ENCODE measurements around the gene KLHDC8B. TPM values are rescaled to one million over a fixed set of nuclear protein-coding genes. Genes with fewer than 3 reads are reported as not detected.

The KLHDC8B gene
- polyA plus RNA-seq, 1 experiment, result 21.2 TPM

DNA sequence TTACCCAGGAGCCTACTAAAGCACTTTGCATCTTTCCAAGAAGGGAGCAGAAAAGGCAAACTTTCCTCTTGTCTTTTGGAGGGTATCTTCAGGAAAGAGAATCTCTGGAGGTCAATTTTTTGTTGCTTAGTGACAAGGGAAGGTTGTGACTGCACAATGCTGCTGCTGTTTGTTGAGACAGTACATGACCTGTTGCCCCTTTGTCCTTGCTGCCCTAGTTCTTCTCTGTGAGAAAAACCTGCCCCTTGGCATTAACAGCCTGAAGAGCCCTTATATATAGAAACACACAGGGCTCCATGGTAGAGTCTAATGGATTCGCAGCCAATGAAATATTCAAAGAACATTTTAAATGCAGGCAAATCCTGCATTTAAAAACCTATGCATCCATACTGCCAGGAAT lies 20.3 kb downstream of the KLHDC8B start:
- H3K27me3 ChIP-seq (ENCODE audit: control insufficient read depth, insufficient read depth, low read length), result peaks cover 3% of the 10 kb centered on the region
- POLR2A ChIA-PET, result no interaction called here
- TF ChIP-seq, protein P1, sequence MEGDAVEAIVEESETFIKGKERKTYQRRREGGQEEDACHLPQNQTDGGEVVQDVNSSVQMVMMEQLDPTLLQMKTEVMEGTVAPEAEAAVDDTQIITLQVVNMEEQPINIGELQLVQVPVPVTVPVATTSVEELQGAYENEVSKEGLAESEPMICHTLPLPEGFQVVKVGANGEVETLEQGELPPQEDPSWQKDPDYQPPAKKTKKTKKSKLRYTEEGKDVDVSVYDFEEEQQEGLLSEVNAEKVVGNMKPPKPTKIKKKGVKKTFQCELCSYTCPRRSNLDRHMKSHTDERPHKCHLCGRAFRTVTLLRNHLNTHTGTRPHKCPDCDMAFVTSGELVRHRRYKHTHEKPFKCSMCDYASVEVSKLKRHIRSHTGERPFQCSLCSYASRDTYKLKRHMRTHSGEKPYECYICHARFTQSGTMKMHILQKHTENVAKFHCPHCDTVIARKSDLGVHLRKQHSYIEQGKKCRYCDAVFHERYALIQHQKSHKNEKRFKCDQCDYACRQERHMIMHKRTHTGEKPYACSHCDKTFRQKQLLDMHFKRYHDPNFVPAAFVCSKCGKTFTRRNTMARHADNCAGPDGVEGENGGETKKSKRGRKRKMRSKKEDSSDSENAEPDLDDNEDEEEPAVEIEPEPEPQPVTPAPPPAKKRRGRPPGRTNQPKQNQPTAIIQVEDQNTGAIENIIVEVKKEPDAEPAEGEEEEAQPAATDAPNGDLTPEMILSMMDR (IDR thresholded peaks at IDR 0.05; ENCODE audit: low read depth, low read length), result no peak
- H3K4me3 ChIP-seq (ENCODE audit: low read depth, low read length), result no peak overlapping the region
- no peaks in the 10 kb centered on the region for H3K9me3 ChIP-seq (ENCODE audit: control insufficient read depth, insufficient read depth, low read length)
- H3K27ac ChIP-seq (ENCODE audit: low read depth, low read length), result no peak overlapping the region
- DNase-seq (ENCODE audit: low read depth, low spot score), result no peak
- CTCF ChIA-PET, result no interaction called here

DNA sequence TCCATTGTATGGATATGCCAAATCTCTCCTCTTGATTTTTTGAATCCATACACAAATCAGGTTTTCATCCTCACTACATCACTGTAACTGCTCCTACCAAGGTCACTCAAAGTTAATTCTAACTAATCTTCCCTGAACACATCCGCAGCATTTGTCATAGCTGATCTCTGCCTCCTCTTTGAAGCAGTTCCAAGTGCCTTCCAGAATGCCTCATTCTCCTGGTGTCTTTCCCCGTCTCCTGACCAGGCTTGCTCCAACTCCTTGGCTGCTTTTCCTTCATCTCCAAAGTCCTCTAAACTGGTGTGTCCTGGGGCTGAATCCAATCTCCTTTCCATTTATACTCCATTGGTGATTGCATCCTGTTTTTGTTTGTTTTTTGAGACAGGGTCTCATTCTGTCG lies 26.8 kb downstream of the KLHDC8B start:
- Histone ChIP-seq H3K4me3 (ENCODE audit: low read depth, low read length) (no peak overlapping the region), H3K27me3 (ENCODE audit: control insufficient read depth, insufficient read depth, low read length) (no peaks in the 10 kb centered on the region), H3K27ac (ENCODE audit: low read depth, low read length) (no peak overlapping the region), H3K9me3 (ENCODE audit: control insufficient read depth, insufficient read depth, low read length) (peaks cover 17% of the 10 kb centered on the region; the same call in 1 of the 2 replicates)
- ChIA-PET POLR2A (no interaction called here), CTCF (no interaction called here)
- no peak for DNase-seq (ENCODE audit: low read depth, low spot score)
- TF ChIP-seq, protein P1 (IDR thresholded peaks at IDR 0.05; ENCODE audit: low read depth, low read length), result no peak

DNA sequence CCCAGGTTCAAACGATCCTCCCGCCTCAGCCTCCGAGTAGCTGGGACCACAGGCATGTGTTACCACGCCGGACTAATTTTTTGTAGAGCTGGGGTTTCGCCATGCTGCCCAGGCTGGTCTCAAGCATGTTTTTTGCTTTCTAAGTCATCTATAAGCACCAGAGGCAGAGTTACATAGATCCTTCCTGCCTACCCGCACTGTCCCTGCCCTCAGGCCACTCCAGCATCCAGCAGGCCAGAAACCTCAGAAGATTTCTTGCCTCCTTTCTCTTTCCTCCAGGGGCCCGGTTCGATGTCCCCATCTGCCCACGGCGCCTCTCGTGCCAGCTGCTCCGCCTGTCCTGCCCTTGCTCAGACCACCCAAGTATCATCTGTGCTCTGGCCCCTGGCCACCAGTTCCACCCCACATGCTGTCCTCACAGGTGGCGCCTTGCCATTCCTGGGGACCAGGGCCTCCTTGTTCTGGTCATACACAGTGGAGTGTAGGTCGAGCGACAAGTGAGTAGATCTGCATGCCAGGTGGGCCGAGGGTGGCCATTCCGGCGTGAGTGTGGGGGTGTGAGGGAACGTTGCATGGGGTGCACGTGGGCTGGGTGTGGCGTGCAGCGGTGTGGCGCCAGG lies 27.3 kb downstream of the KLHDC8B start:
- H3K27me3 ChIP-seq (ENCODE audit: control insufficient read depth, insufficient read depth, low read length), result no peaks in the 10 kb centered on the region
- no peak for DNase-seq (ENCODE audit: low read depth, low spot score)
- POLR2A ChIA-PET, result interaction anchor here (0.6 kb wide), 2 partner anchors 67 to 718 kb away, joined by 3 read pairs; no protein-coding TSS in a partner anchor
- H3K27ac ChIP-seq (ENCODE audit: low read depth, low read length), result no peak overlapping the region
- CTCF ChIA-PET, result no interaction called here
- H3K9me3 ChIP-seq (ENCODE audit: control insufficient read depth, insufficient read depth, low read length), result peaks cover 17% of the 10 kb centered on the region; the same call in 1 of the 2 replicates
- TF ChIP-seq, protein P1 (IDR thresholded peaks at IDR 0.05; ENCODE audit: low read depth, low read length), result no peak
- peak overlapping the region; percentile 39 for H3K4me3 ChIP-seq (ENCODE audit: low read depth, low read length)

DNA sequence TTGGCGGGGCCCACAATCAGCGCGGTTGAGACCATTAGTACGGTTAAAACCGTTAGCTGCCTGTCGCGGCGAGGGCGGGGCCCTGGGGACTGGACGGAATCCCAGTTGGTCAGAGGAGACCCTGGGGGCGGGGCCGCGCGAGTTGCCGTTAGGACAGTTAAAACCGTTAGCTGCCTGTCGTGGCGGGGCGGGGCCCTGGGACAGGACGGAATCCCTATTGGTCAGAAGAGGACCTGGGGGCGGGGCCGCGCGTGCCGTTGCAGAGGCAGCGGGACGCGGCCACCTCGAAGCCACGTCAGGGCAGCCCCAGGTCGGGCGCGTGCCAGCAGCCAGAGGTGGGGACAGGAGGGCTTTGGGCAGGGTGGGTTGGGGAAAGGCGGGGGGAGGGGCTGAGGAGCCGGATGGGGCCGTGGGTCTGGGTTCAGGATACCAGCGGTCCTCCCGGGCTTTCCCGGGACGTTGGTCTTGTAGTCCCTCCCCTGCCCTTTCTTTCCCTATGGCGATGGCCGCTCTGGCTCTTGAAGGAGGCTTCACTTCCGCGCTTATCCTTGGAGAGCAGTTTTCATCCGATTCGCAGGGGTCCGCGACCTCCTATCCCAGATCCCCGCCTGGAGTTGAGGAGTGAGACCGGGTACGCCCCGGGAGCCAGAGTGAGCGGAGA lies 28.0 kb downstream of the KLHDC8B start:
- ChIA-PET POLR2A (interaction anchor here (0.6 kb wide), 2 partner anchors 68 to 718 kb away, joined by 3 read pairs; no protein-coding TSS in a partner anchor), CTCF (no interaction called here)
- TF ChIP-seq, protein P1 (IDR thresholded peaks at IDR 0.05; ENCODE audit: low read depth, low read length), result no peak
- Histone ChIP-seq H3K9me3 (ENCODE audit: control insufficient read depth, insufficient read depth, low read length) (peaks cover 17% of the 10 kb centered on the region; the same call in 1 of the 2 replicates), H3K4me3 (ENCODE audit: low read depth, low read length) (peak overlapping the region; percentile 56), H3K27ac (ENCODE audit: low read depth, low read length) (peak overlapping the region; percentile 70), H3K27me3 (ENCODE audit: control insufficient read depth, insufficient read depth, low read length) (no peaks in the 10 kb centered on the region)
- DNase-seq (ENCODE audit: low read depth, low spot score), result peak; percentile 30

DNA sequence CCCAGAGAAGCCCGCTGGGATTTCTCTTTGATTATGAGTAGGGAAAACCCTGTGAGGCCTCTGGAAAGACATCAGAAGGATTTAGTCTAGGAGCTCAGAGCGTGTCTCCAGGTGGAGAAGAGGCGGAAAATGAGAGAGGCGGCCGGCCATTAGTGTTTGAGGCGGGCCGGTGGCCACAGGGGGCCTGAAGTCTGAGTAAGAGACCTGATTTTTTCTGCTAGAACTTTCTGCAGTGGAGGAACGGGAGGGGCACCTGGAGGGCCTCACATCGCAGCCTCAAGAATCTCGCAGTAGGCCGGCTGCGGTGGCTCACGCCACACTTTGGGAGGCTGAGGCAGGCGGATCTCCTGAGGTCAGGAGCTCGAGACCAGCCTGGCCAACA lies 28.5 kb downstream of the KLHDC8B start:
- Histone ChIP-seq H3K27me3 (ENCODE audit: control insufficient read depth, insufficient read depth, low read length) (no peaks in the 10 kb centered on the region), H3K9me3 (ENCODE audit: control insufficient read depth, insufficient read depth, low read length) (peaks cover 17% of the 10 kb centered on the region; the same call in 1 of the 2 replicates), H3K4me3 (ENCODE audit: low read depth, low read length) (peak overlapping the region; percentile 56), H3K27ac (ENCODE audit: low read depth, low read length) (peak overlapping the region; percentile 70)
- POLR2A ChIA-PET, result no interaction called here
- DNase-seq (ENCODE audit: low read depth, low spot score), result no peak
- CTCF ChIA-PET, result no interaction called here
- TF ChIP-seq, protein P1 (IDR thresholded peaks at IDR 0.05; ENCODE audit: low read depth, low read length), result no peak

Data from AG04450 (cell line).